ENCODE results near the gene PRKAR2A.
"Not testable (repeated sequence)": the region's sequence is repeated elsewhere in the genome, so short reads cannot be mapped to it uniquely, and the experiment has no call there.

DNA sequence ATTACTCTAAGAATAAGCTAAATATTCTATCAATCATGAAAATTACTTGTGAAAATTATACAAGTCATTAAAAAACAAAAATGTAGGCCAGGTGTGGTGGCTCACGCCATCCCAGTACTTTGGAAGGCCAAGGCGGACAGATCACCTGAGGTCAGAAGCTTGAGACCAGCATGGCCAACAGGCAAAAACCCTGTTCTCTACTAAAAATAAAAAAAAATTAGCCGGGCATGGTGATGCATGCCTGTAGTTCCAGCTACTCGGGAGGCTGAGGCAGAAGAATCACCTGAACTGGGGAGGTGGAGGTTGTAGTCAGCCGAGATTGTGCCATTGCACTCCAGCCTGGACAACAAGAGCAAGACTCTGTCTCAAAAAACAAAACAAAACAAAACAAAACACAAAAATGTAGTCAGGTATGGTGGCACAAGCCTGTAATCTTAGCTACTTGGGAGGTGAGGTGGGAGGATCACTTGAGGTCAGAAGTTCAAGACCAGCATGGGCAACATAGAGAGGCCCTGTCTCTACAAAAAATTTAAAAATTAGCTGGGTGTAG, 87.6 kb downstream of the PRKAR2A start:
- TF ChIP-seq, protein P1, sequence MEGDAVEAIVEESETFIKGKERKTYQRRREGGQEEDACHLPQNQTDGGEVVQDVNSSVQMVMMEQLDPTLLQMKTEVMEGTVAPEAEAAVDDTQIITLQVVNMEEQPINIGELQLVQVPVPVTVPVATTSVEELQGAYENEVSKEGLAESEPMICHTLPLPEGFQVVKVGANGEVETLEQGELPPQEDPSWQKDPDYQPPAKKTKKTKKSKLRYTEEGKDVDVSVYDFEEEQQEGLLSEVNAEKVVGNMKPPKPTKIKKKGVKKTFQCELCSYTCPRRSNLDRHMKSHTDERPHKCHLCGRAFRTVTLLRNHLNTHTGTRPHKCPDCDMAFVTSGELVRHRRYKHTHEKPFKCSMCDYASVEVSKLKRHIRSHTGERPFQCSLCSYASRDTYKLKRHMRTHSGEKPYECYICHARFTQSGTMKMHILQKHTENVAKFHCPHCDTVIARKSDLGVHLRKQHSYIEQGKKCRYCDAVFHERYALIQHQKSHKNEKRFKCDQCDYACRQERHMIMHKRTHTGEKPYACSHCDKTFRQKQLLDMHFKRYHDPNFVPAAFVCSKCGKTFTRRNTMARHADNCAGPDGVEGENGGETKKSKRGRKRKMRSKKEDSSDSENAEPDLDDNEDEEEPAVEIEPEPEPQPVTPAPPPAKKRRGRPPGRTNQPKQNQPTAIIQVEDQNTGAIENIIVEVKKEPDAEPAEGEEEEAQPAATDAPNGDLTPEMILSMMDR (IDR thresholded peaks at IDR 0.05), result not testable (repeated sequence)
- TF ChIP-seq ZFX (IDR thresholded peaks at IDR 0.05; ENCODE audit: borderline replicate concordance), result not testable (repeated sequence)

All from 22Rv1 (cell line).